Muscle of back (tissue), 11 donors: ENCODE measurements around the gene FAM20B. TPM values are rescaled to one million over a fixed set of nuclear protein-coding genes. Genes with fewer than 3 reads are reported as not detected.
"Not testable (repeated sequence)": the region's sequence is repeated elsewhere in the genome, so short reads cannot be mapped to it uniquely, and the experiment has no call there.

Source experiments
- DNase-seq, 3 donors: peaks; one replicate each; pipeline versions ENCODE4 v3.0.0 to v3.0.0-alpha.2; 2013
- polyA plus RNA-seq, 10 donors: library from polyadenylated mRNA; unstranded; fragments of 120-200 nt; gene quantifications; one replicate each; pipeline ENCODE4 v1.2.1, GENCODE V29; 2013; ENCODE audit not compliant: insufficient read length in 10 of 10

Gene FAM20B
- polyA plus RNA-seq, 10 donors: 27.2 to 35.5 (median 29.0) TPM

- no peak for DNase-seq
Measured at GRCh38 chr1:179017383-179018326, 8.0 kb upstream of the FAM20B start.

- peak; percentile 34 to 58 (median 54) for DNase-seq
Measured at GRCh38 chr1:179021873-179022272, 3.8 kb upstream of the FAM20B start.

GRCh38 chr1:179023946-179024650 is 1.6 kb upstream of the FAM20B start:
- no peak for DNase-seq

GRCh38 chr1:179025975-179026812 is 500 bp downstream of the FAM20B start:
- DNase-seq: peak; percentile 58 to 85 (median 64)

- DNase-seq: peak in 1 of 3 donors; percentile 19
Measured at GRCh38 chr1:179026813-179027669, 1.3 kb downstream of the FAM20B start.

GRCh38 chr1:179029321-179029759 is 3.6 kb downstream of the FAM20B start:
- DNase-seq: no peak

GRCh38 chr1:179030130-179030529 is 4.4 kb downstream of the FAM20B start:
- DNase-seq: no peak

GRCh38 chr1:179030683-179031082 is 5.0 kb downstream of the FAM20B start:
- DNase-seq: no peak

- DNase-seq: no peak
Measured at GRCh38 chr1:179031284-179031683, 5.6 kb downstream of the FAM20B start.

GRCh38 chr1:179031855-179032513 is 6.3 kb downstream of the FAM20B start:
- DNase-seq: no peak

GRCh38 chr1:179034720-179035119 is 9.0 kb downstream of the FAM20B start:
- no peak for DNase-seq

- DNase-seq: no peak
Measured at GRCh38 chr1:179036844-179037465, 11.3 kb downstream of the FAM20B start.

- no peak for DNase-seq
Measured at GRCh38 chr1:179038528-179039281, 13.0 kb downstream of the FAM20B start.

- DNase-seq: not testable (repeated sequence)
Measured at GRCh38 chr1:179039502-179040174, 13.9 kb downstream of the FAM20B start.

GRCh38 chr1:179040175-179040551 is 14.5 kb downstream of the FAM20B start:
- DNase-seq: not testable (repeated sequence)

- DNase-seq: no peak
Measured at GRCh38 chr1:179042087-179042486, 16.4 kb downstream of the FAM20B start.

GRCh38 chr1:179042700-179043099 is 17.0 kb downstream of the FAM20B start:
- DNase-seq: no peak

GRCh38 chr1:179043266-179043665 is 17.6 kb downstream of the FAM20B start:
- DNase-seq: no peak
